Measurements from ENCODE around the gene AGAP1. TPM values are rescaled to one million over a fixed set of nuclear protein-coding genes. Genes with fewer than 3 reads are reported as not detected.

The AGAP1 gene
- total and polyA plus RNA-seq, 7 donors = 4.2 to 21.6 (median 16.6) TPM

DNA sequence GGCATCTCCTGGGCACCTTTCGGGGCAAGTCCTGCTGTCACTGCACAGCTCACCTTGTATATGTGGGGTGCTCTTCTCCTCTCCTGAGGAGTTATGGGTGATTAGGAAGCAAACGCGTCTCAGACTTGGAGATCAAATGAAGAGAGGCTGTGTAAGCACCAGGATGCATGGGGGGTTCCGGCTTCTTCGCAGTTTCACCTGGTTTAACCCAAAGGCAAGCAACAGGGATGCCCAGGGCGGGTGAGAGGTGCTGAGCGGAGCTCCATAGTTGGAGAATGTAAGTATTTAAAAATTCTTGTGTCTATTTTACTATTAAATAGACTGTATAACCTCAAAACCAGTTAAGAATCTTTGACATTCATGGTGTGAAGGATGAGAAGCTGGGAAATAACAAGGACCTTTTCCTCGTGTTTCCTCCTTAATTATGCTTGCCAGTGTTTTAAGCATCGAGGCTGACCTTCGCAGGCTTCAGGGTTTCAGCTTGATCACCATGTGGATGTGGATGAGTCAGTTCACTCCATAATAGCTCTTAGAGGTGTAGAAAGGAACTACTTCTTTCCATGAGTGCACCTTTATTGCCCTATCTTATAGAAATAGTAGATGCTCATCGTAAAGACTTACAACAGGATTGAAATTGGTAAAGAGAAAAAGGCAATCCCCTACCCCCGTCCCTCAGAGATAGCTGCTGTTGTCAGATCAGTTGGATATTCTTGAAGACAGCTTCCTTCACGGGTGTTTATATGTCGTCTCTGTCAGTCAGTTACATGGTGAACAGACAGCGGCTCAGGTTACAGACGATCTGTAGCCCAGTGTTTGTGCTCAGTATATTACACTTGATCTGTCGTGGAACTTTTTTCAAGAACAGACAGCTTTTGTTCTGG is 201.1 kb downstream of the AGAP1 start:
- Histone ChIP-seq H3K27ac (no peak overlapping the region), H3K9me3 (no peaks in the 10 kb centered on the region), H3K4me1 (peaks cover 34% of the 10 kb centered on the region), H3K4me3 (no peak overlapping the region), H3K36me3 (ENCODE audit: insufficient read depth in 1 of 2, low read depth in 1 of 2) (no peaks in the 10 kb centered on the region), H3K27me3 (ENCODE audit: insufficient read depth in 3 of 3, low read length in 2 of 3) (no peaks in the 10 kb centered on the region)
- WGBS, 3 donors = 63 to 70% (median 64%) methylated on average over 17 of the region's 17 CpGs
- peak; percentile 52 to 83 (median 72) for ATAC-seq
- DNase-seq = no peak
- intact Hi-C loops (cut with DNase I) = no loop called here
- TF ChIP-seq, protein P1, sequence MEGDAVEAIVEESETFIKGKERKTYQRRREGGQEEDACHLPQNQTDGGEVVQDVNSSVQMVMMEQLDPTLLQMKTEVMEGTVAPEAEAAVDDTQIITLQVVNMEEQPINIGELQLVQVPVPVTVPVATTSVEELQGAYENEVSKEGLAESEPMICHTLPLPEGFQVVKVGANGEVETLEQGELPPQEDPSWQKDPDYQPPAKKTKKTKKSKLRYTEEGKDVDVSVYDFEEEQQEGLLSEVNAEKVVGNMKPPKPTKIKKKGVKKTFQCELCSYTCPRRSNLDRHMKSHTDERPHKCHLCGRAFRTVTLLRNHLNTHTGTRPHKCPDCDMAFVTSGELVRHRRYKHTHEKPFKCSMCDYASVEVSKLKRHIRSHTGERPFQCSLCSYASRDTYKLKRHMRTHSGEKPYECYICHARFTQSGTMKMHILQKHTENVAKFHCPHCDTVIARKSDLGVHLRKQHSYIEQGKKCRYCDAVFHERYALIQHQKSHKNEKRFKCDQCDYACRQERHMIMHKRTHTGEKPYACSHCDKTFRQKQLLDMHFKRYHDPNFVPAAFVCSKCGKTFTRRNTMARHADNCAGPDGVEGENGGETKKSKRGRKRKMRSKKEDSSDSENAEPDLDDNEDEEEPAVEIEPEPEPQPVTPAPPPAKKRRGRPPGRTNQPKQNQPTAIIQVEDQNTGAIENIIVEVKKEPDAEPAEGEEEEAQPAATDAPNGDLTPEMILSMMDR (IDR thresholded peaks at IDR 0.05) = no peak

DNA sequence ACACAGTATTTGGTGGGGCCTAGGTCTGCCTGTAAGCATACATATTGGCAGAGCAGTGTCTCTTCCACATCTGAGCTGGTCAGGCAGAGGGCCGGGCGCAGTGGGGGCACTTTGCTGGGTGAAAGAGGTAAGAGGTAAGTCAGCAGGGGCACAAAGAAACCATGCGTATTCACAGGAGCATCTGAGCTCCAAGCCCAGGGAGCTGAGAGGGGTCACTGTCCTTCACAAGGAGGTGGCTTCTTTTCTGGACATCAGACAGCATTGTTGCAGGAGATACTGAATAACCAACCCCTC is 201.7 kb downstream of the AGAP1 start:
- ATAC-seq = peak in 1 of 4 donors; percentile 6
- Histone ChIP-seq H3K27me3 (ENCODE audit: insufficient read depth in 3 of 3, low read length in 2 of 3) (no peaks in the 10 kb centered on the region), H3K4me1 (peaks cover 28% of the 10 kb centered on the region), H3K36me3 (ENCODE audit: insufficient read depth in 1 of 2, low read depth in 1 of 2) (no peaks in the 10 kb centered on the region), H3K4me3 (no peak overlapping the region), H3K27ac (no peak overlapping the region), H3K9me3 (no peaks in the 10 kb centered on the region)
- intact Hi-C loops (cut with DNase I) = no loop called here
- TF ChIP-seq, protein P1 (IDR thresholded peaks at IDR 0.05) = no peak
- WGBS, 3 donors = 87 to 95% (median 93%) methylated on average over 3 of the region's 3 CpGs
- no peak for DNase-seq

DNA sequence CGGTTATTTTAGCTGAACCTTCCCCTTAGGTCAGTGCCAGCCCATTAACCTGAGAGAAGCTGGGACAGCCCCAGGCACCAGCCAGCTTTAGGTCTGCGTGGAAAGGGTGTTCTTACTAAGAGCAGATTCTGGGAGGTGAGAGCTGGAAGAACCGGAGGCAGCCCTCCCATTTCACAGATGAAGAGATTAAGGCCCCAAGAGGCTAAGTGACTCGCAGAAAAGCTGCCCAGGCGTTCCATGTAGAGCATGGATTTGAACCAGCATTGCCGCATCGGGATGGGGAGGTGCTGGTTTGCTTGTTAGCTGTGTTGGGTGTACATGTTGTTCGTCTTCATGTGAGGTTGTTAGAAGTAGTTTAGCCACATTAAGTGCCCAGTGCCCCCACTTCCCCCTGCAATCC is 203.2 kb downstream of the AGAP1 start:
- 93 to 96% (median 95%) methylated on average over 8 of the region's 8 CpGs for WGBS, 3 donors
- DNase-seq (no peak), ATAC-seq (no peak)
- H3K27ac ChIP-seq = no peak overlapping the region
- H3K27me3 ChIP-seq (ENCODE audit: insufficient read depth in 3 of 3, low read length in 2 of 3) = no peaks in the 10 kb centered on the region
- no peak overlapping the region for H3K4me3 ChIP-seq
- intact Hi-C loops (cut with DNase I) = no loop called here
- no peaks in the 10 kb centered on the region for H3K9me3 ChIP-seq
- H3K36me3 ChIP-seq (ENCODE audit: insufficient read depth in 1 of 2, low read depth in 1 of 2) = no peaks in the 10 kb centered on the region
- TF ChIP-seq, protein P1 (IDR thresholded peaks at IDR 0.05) = no peak
- peaks cover 17% of the 10 kb centered on the region for H3K4me1 ChIP-seq

DNA sequence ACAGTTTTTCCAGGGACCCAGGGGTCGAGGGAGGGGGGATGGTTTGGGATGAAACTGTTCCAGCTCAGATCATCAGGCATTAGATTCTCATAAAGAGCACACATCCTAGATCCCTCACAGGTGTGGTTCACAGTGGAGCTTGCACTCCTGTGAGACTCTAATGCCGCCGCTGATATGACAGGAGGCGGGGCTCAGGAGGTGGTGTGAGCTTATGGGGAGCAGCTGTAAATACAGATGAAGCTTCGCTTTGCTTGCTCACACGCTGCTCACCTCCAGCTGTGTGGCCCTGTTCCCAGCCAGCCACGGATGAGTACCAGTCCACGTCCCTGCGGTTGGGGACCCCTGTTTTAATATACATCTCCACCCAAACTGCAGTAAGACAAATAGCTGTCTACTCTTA is 204.2 kb downstream of the AGAP1 start:
- peaks cover 11% of the 10 kb centered on the region for H3K4me1 ChIP-seq
- no peaks in the 10 kb centered on the region for H3K9me3 ChIP-seq
- TF ChIP-seq, protein P1 (IDR thresholded peaks at IDR 0.05) = no peak
- no peaks in the 10 kb centered on the region for H3K27me3 ChIP-seq (ENCODE audit: insufficient read depth in 3 of 3, low read length in 2 of 3)
- intact Hi-C loops (cut with DNase I) = no loop called here
- DNase-seq (no peak), ATAC-seq (no peak)
- H3K4me3 ChIP-seq = no peak overlapping the region
- H3K36me3 ChIP-seq (ENCODE audit: insufficient read depth in 1 of 2, low read depth in 1 of 2) = no peaks in the 10 kb centered on the region
- no peak overlapping the region for H3K27ac ChIP-seq
- WGBS, 3 donors = 81 to 88% (median 82%) methylated on average over 9 of the region's 9 CpGs

DNA sequence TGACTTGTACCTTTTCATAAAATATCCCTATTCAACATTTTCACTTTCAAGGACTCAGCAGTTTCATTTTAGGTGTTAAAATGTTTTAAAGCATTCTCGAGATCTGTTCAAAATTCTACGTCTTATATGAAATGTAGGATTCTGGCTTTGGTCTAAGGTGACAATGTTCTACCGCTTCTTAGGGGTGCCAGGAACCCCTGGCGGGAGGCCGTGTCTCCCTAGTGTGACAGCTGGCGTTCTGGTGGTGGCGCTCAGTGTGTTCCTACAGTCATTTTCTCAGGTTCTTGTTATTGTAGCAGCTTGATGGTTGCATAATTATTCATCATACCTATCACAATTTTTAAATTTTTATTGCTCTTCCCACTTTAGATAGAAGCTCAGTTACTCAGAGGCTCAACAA is 204.6 kb downstream of the AGAP1 start:
- Histone ChIP-seq H3K27ac (no peak overlapping the region), H3K9me3 (no peaks in the 10 kb centered on the region), H3K4me1 (peaks cover 11% of the 10 kb centered on the region), H3K4me3 (no peak overlapping the region), H3K36me3 (ENCODE audit: insufficient read depth in 1 of 2, low read depth in 1 of 2) (no peaks in the 10 kb centered on the region), H3K27me3 (ENCODE audit: insufficient read depth in 3 of 3, low read length in 2 of 3) (no peaks in the 10 kb centered on the region)
- intact Hi-C loops (cut with DNase I) = no loop called here
- no peak for ATAC-seq
- 94 to 97% (median 96%) methylated on average over 7 of the region's 7 CpGs for WGBS, 3 donors
- no peak for DNase-seq
- TF ChIP-seq, protein P1 (IDR thresholded peaks at IDR 0.05) = no peak
